HCT116 (cell line): ENCODE measurements around the gene MYO7A. TPM values are rescaled to one million over a fixed set of nuclear protein-coding genes. Genes with fewer than 3 reads are reported as not detected.

Experiments
- ATAC-seq: fragments of 200-7000 bp; cut with Tn5 transposase; 2 replicates; pipeline ENCODE4 v1.9.1; 2020; ENCODE audit warnings: mild to moderate bottlenecking, moderate library complexity
- BruUV-seq: library from RNA; stranded (reverse); fragments of 400-500 nt; replicated peaks from 2 replicates; lab custom pipeline; 2021; lab: Mats Ljungman, UMichigan
- CTCF ChIA-PET: fragments of 300-600 bp; sonication (Branson Sonifier 250); formaldehyde crosslinking; loops from one replicate; lab custom pipeline; 2021; ENCODE audit warnings: antibody characterized with exemption; lab: Charles Lee
- POLR2A ChIA-PET: fragments of 300-600, 350-600 bp; sonication (Branson Sonifier 250); formaldehyde crosslinking; loops from one replicate; lab custom pipeline; 2021; ENCODE audit warnings: antibody characterized with exemption; lab: Charles Lee
- RAD21 ChIA-PET, 2 experiments: fragments of 300-600 bp; sonication (Branson Sonifier 250); formaldehyde crosslinking; loops; one replicate each; lab custom pipeline; 2023; ENCODE audit warnings: low total read pairs in 2 of 2; ENCODE audit not compliant: uncharacterized antibody in 2 of 2, unreplicated experiment in 2 of 2, low non-redundant PET in 1 of 2; lab: Charles Lee
- DNase-seq: peaks from one replicate; pipeline ENCODE4 v3.0.0-alpha.2; 2010; ENCODE audit warnings: low read depth, low spot score
- H2AFZ ChIP-seq: fragments of 200-600 bp; shearing (Covaris generic), sonication (generic); 2 replicates; pipeline ENCODE4 v1.6.1; 2017; ENCODE audit warnings: low read depth, mixed run types, mixed read lengths, antibody characterized with exemption, low read length; ENCODE audit not compliant: poor library complexity, severe bottlenecking
- H3K27ac ChIP-seq: 2 replicates; pipeline ENCODE4 v1.5.1; 2012; ENCODE audit warnings: low read depth, low read length
- H3K27me3 ChIP-seq: fragments of 200-600 bp; sonication (generic); 2 replicates; pipeline ENCODE4 v1.6.1; 2016; ENCODE audit warnings: mixed run types, low read length, mixed read lengths; ENCODE audit not compliant: insufficient read depth
- H3K36me3 ChIP-seq, 2 experiments: fragments of 200-500 bp in 1 of 2; fragments of 200-600 bp in 1 of 2; sonication (Bioruptor generic) in 1 of 2; sonication (generic) in 1 of 2; 2 replicates each; pipeline versions ENCODE4 v1.5.1 to v1.6.1; 2014 to 2016; ENCODE audit warnings: low read length in 2 of 2, inconsistent platforms in 1 of 2, mixed read lengths in 1 of 2, mixed run types in 1 of 2; ENCODE audit not compliant: insufficient read depth in 2 of 2, control insufficient read depth in 1 of 2
- H3K4me1 ChIP-seq, 2 experiments: fragments of 200-600 bp in 1 of 2; sonication (generic) in 1 of 2; 2 replicates each; pipeline versions ENCODE4 v1.5.1 to v1.6.1; 2012 to 2017; ENCODE audit warnings: low read length in 2 of 2, inconsistent platforms in 1 of 2, mild to moderate bottlenecking in 1 of 2, mixed read lengths in 1 of 2, mixed run types in 1 of 2, moderate library complexity in 1 of 2; ENCODE audit not compliant: insufficient read depth in 2 of 2, control insufficient read depth in 1 of 2
- H3K4me2 ChIP-seq: fragments of 200-600 bp; sonication (generic); 2 replicates; pipeline ENCODE4 v1.6.1; 2017; ENCODE audit warnings: mixed run types, low read length, mixed read lengths
- H3K4me3 ChIP-seq, 2 experiments: fragments of 200-600 bp in 1 of 2; sonication (generic) in 1 of 2; replicated peaks in 1 of 2; 2 replicates each; pipeline ENCODE4 v1.5.1; 2011 to 2016; ENCODE audit warnings: low read length in 2 of 2, control low read depth in 1 of 2, low read depth in 1 of 2, mild to moderate bottlenecking in 1 of 2, mixed read lengths in 1 of 2, mixed run types in 1 of 2
- H3K79me2 ChIP-seq: fragments of 200-600 bp; sonication (generic); 2 replicates; pipeline ENCODE4 v1.6.1; 2017; ENCODE audit warnings: mild to moderate bottlenecking, mixed run types, low read length, moderate library complexity, mixed read lengths; ENCODE audit not compliant: insufficient read depth
- H3K9ac ChIP-seq: fragments of 200-600 bp; sonication (generic); 2 replicates; pipeline ENCODE4 v1.6.1; 2016; ENCODE audit warnings: low read length, mixed read lengths
- H3K9me2 ChIP-seq: fragments of 200-600 bp; sonication (generic), shearing (Covaris generic); 2 replicates; pipeline ENCODE4 v1.6.1; 2017; ENCODE audit warnings: mixed run types, mild to moderate bottlenecking, moderate library complexity; ENCODE audit not compliant: insufficient read depth
- H3K9me3 ChIP-seq, 2 experiments: fragments of 200-500 bp in 1 of 2; fragments of 200-600 bp in 1 of 2; sonication (Bioruptor generic) in 1 of 2; sonication (generic) in 1 of 2; 2 replicates each; pipeline ENCODE4 v1.6.1; 2014 to 2017; ENCODE audit warnings: low read length in 2 of 2, mixed read lengths in 2 of 2, inconsistent platforms in 1 of 2, low read depth in 1 of 2, mild to moderate bottlenecking in 1 of 2, mixed run types in 1 of 2, moderate library complexity in 1 of 2; ENCODE audit not compliant: control insufficient read depth in 1 of 2, insufficient read depth in 1 of 2
- H4K20me1 ChIP-seq: fragments of 200-600 bp; sonication (generic), shearing (Covaris generic); 2 replicates; pipeline ENCODE4 v1.6.1; 2017; ENCODE audit warnings: mixed run types, mild to moderate bottlenecking, moderate library complexity; ENCODE audit not compliant: insufficient read depth
- CBX3 ChIP-seq: IDR thresholded peaks from 2 replicates; pipeline ENCODE4 v1.6.1; 2012; ENCODE audit warnings: low read depth
- CEBPB ChIP-seq: IDR thresholded peaks from 2 replicates; pipeline ENCODE4 v1.6.1; 2012; ENCODE audit warnings: low read depth
- ELF1 ChIP-seq: IDR thresholded peaks from 2 replicates; pipeline ENCODE4 v1.6.1; 2012; ENCODE audit warnings: low read depth, borderline replicate concordance
- EZH2 ChIP-seq: fragments of 200-600 bp; sonication (generic); IDR thresholded peaks from 2 replicates; pipeline ENCODE4 v1.6.1; 2017; ENCODE audit warnings: antibody characterized with exemption, mixed run types
- EZH2phosphoT487 ChIP-seq: fragments of 200-600 bp; IDR thresholded peaks from 2 replicates; pipeline ENCODE4 v1.6.1; 2018; ENCODE audit warnings: antibody characterized with exemption, borderline replicate concordance
- FOSL1 ChIP-seq: IDR thresholded peaks from 2 replicates; pipeline ENCODE4 v1.6.1; 2012; ENCODE audit warnings: low read depth
- POLR2A ChIP-seq: IDR thresholded peaks from 2 replicates; pipeline ENCODE4 v1.7.0; 2011; ENCODE audit warnings: borderline replicate concordance; ENCODE audit not compliant: insufficient read depth, insufficient read length; ENCODE audit errors: extremely low read depth
- POLR2AphosphoS5 ChIP-seq: IDR thresholded peaks from 2 replicates; pipeline ENCODE4 v1.6.1; 2011; ENCODE audit warnings: mild to moderate bottlenecking, low read depth, low read length, moderate library complexity
- SIN3A ChIP-seq: IDR thresholded peaks from 2 replicates; pipeline ENCODE4 v1.6.1; 2012; ENCODE audit warnings: low read depth
- SRF ChIP-seq: IDR thresholded peaks from 2 replicates; pipeline ENCODE4 v1.6.1; 2012; ENCODE audit warnings: low read depth
- TCF7L2 ChIP-seq: IDR thresholded peaks from 2 replicates; pipeline ENCODE4 v1.7.0; 2011; ENCODE audit warnings: borderline replicate concordance, inconsistent platforms; ENCODE audit not compliant: insufficient read depth, insufficient read length; ENCODE audit errors: extremely low read depth
- YY1 ChIP-seq: IDR thresholded peaks from 2 replicates; pipeline ENCODE4 v1.6.1; 2011; ENCODE audit warnings: low read length, low read depth, moderate library complexity, mild to moderate bottlenecking; ENCODE audit not compliant: insufficient replicate concordance; ENCODE audit errors: extremely low read depth
- ZFX ChIP-seq: fragments of 450-650 bp; IDR thresholded peaks from 2 replicates; pipeline ENCODE4 v1.6.1; 2017
- intact Hi-C: fragments of 100-400 bp; cut with micrococcal nuclease; formaldehyde crosslinking; loops from 2 replicates; pipeline ENCODE4 v1.10.0; 2022
- total RNA-seq: library from RNA; stranded (reverse); gene quantifications from one replicate; pipeline ENCODE4 v1.2.1, GENCODE V29; 2021; ENCODE audit not compliant: unreplicated experiment
- TF ChIP-seq, protein P1 (sequence below): IDR thresholded peaks from 2 replicates; pipeline ENCODE4 v1.6.1; 2012
- TF ChIP-seq, protein P2 (sequence below), 3 experiments: fragments of 200-600 bp in 1 of 3; sonication (generic) in 1 of 3; IDR thresholded peaks in 2 of 3; conservative IDR thresholded peaks in 1 of 3; 2 replicates each; pipeline ENCODE4 v1.5.1; 2012 to 2017; ENCODE audit warnings: low read depth in 2 of 3, low read length in 2 of 3, antibody characterized with exemption in 1 of 3, borderline replicate concordance in 1 of 3, control low read depth in 1 of 3, mild to moderate bottlenecking in 1 of 3, mixed read lengths in 1 of 3, mixed run types in 1 of 3, moderate library complexity in 1 of 3; ENCODE audit not compliant: insufficient read depth in 1 of 3
- TF ChIP-seq, protein P3 (sequence below): IDR thresholded peaks from 2 replicates; pipeline ENCODE4 v1.6.1; 2012; ENCODE audit warnings: low read depth
- TF ChIP-seq, protein P4 (sequence below): IDR thresholded peaks from 2 replicates; pipeline ENCODE4 v1.6.1; 2012

MYO7A gene
- total RNA-seq, 1 experiment from 2014 or later: 1.8 TPM

DNA sequence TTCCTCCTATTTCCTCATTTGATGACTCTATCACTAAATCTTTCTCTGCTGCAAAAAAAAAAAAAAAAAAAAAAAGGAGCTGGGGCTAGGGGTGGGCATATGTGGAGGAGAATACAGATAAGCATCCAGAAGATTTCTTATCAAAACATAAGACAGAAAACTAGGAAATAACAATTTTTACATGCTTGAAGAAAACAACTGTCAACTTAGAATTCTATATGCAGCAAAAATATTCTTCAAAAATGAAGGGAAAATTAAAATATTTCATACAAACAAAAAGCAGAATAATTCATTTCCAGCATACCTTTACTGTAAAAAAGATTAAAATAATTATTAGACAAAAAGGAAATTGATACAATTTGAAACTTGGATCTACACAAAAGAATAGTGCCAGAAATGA lies 134.8 kb downstream of the MYO7A start:
- DNase-seq (no peak), ATAC-seq (no peak)
- Histone ChIP-seq H3K9ac (no peak overlapping the region), H3K9me2 (no peaks in the 10 kb centered on the region), H3K79me2 (no peaks in the 10 kb centered on the region), H3K9me3 (no peaks in the 10 kb centered on the region), H3K4me2 (no peak overlapping the region), H3K27ac (no peak overlapping the region), H3K36me3 (no peaks in the 10 kb centered on the region), H4K20me1 (no peaks in the 10 kb centered on the region), H3K4me1 (no peaks in the 10 kb centered on the region), H3K4me3 (no peak overlapping the region), H2AFZ (no peak overlapping the region), H3K27me3 (no peaks in the 10 kb centered on the region)
- intact Hi-C loops: no loop called here
- BruUV-seq: no TSS peak
- ChIA-PET CTCF (interaction anchor here (0.6 kb wide), 1 partner anchor 208 kb away, joined by 3 read pairs; no protein-coding TSS in a partner anchor), RAD21 (no interaction called here), POLR2A (no interaction called here)
- no peak for TF ChIP-seq CBX3
- no peak for TF ChIP-seq POLR2A
- TF ChIP-seq, protein P1, sequence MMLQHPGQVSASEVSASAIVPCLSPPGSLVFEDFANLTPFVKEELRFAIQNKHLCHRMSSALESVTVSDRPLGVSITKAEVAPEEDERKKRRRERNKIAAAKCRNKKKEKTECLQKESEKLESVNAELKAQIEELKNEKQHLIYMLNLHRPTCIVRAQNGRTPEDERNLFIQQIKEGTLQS: no peak
- TF ChIP-seq TCF7L2: no peak
- TF ChIP-seq CEBPB: no peak
- TF ChIP-seq SIN3A: no peak
- no peak for TF ChIP-seq ELF1
- TF ChIP-seq, protein P2, sequence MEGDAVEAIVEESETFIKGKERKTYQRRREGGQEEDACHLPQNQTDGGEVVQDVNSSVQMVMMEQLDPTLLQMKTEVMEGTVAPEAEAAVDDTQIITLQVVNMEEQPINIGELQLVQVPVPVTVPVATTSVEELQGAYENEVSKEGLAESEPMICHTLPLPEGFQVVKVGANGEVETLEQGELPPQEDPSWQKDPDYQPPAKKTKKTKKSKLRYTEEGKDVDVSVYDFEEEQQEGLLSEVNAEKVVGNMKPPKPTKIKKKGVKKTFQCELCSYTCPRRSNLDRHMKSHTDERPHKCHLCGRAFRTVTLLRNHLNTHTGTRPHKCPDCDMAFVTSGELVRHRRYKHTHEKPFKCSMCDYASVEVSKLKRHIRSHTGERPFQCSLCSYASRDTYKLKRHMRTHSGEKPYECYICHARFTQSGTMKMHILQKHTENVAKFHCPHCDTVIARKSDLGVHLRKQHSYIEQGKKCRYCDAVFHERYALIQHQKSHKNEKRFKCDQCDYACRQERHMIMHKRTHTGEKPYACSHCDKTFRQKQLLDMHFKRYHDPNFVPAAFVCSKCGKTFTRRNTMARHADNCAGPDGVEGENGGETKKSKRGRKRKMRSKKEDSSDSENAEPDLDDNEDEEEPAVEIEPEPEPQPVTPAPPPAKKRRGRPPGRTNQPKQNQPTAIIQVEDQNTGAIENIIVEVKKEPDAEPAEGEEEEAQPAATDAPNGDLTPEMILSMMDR (IDR thresholded peaks at IDR 0.05 in 2 of 3, conservative IDR thresholded peaks at IDR 0.05 in 1 of 3; ENCODE audit: borderline replicate concordance in 1 of 3, insufficient read depth in 1 of 3, low read depth in 2 of 3, low read length in 2 of 3): no peak
- TF ChIP-seq YY1: no peak
- TF ChIP-seq, protein P3, sequence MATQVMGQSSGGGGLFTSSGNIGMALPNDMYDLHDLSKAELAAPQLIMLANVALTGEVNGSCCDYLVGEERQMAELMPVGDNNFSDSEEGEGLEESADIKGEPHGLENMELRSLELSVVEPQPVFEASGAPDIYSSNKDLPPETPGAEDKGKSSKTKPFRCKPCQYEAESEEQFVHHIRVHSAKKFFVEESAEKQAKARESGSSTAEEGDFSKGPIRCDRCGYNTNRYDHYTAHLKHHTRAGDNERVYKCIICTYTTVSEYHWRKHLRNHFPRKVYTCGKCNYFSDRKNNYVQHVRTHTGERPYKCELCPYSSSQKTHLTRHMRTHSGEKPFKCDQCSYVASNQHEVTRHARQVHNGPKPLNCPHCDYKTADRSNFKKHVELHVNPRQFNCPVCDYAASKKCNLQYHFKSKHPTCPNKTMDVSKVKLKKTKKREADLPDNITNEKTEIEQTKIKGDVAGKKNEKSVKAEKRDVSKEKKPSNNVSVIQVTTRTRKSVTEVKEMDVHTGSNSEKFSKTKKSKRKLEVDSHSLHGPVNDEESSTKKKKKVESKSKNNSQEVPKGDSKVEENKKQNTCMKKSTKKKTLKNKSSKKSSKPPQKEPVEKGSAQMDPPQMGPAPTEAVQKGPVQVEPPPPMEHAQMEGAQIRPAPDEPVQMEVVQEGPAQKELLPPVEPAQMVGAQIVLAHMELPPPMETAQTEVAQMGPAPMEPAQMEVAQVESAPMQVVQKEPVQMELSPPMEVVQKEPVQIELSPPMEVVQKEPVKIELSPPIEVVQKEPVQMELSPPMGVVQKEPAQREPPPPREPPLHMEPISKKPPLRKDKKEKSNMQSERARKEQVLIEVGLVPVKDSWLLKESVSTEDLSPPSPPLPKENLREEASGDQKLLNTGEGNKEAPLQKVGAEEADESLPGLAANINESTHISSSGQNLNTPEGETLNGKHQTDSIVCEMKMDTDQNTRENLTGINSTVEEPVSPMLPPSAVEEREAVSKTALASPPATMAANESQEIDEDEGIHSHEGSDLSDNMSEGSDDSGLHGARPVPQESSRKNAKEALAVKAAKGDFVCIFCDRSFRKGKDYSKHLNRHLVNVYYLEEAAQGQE: no peak
- TF ChIP-seq SRF: no peak
- no peak for TF ChIP-seq ZFX
- TF ChIP-seq EZH2: no peak
- TF ChIP-seq FOSL1: no peak
- TF ChIP-seq POLR2AphosphoS5: no peak
- TF ChIP-seq, protein P4, sequence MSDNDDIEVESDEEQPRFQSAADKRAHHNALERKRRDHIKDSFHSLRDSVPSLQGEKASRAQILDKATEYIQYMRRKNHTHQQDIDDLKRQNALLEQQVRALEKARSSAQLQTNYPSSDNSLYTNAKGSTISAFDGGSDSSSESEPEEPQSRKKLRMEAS: no peak
- no peak for TF ChIP-seq EZH2phosphoT487
